T-cell (primary cell): ENCODE data around the gene KANSL3. TPM values are rescaled to one million over a fixed set of nuclear protein-coding genes. Genes with fewer than 3 reads are reported as not detected.
A peak's percentile ranks its signal among the peaks of the same experiment; 100 is the strongest.

ENCODE experiments used
- ATAC-seq, 4 experiments: fragments of 200-7000 bp in 3 of 4; fragments of 150-1000 bp in 1 of 4; cut with Tn5 transposase; replicated peaks in 1 of 4; 1 replicate in 3 of 4; 2 replicates in 1 of 4; pipeline ENCODE4 v1.10.0; 2021; ENCODE audit warnings: moderate library complexity in 3 of 4, mild to moderate bottlenecking in 2 of 4, moderate number of reproducible peaks in 1 of 4
- CTCF ChIA-PET, 2 donors: fragments of 300-600 bp; sonication (Branson Sonifier 250); formaldehyde crosslinking; loops; one replicate each; lab custom pipeline; 2022; ENCODE audit warnings: antibody characterized with exemption in 2 of 2; lab: Charles Lee
- POLR2A ChIA-PET, 2 donors: fragments of 300-600 bp; sonication (Branson Sonifier 250); formaldehyde crosslinking; loops; one replicate each; lab custom pipeline; 2022; ENCODE audit warnings: antibody characterized with exemption in 2 of 2; lab: Charles Lee
- DNase-seq, 35 experiments: peaks; one replicate each; pipeline versions ENCODE4 v3.0.0 to v3.0.0-alpha.2; 2013 to 2023
- H3K27ac ChIP-seq: one replicate; pipeline ENCODE4 v1.5.1; 2013; ENCODE audit warnings: low read length
- H3K27me3 ChIP-seq, 2 experiments: replicated peaks in 1 of 2; 1 replicate in 1 of 2; 2 replicates in 1 of 2; pipeline versions ENCODE4 v1.6.1 to v1.7.0; 2013; ENCODE audit warnings: low read length in 1 of 2, mixed read lengths in 1 of 2; ENCODE audit not compliant: control insufficient read depth in 2 of 2, insufficient read depth in 2 of 2; ENCODE audit errors: extremely low read depth in 1 of 2
- H3K36me3 ChIP-seq, 2 donors: 1 replicate in 1 of 2; 2 replicates in 1 of 2; pipeline versions ENCODE4 v1.6.1 to v1.7.0; 2013; ENCODE audit warnings: low read length in 1 of 2; ENCODE audit not compliant: control insufficient read depth in 2 of 2, insufficient read depth in 1 of 2; ENCODE audit errors: extremely low read depth in 1 of 2
- H3K4me1 ChIP-seq, 2 experiments: 1 replicate in 1 of 2; 2 replicates in 1 of 2; pipeline versions ENCODE4 v1.6.1 to v1.7.0; 2013; ENCODE audit warnings: low read length in 2 of 2, mixed read lengths in 1 of 2; ENCODE audit not compliant: insufficient read depth in 2 of 2, control insufficient read depth in 1 of 2; ENCODE audit errors: extremely low read depth in 1 of 2
- H3K4me3 ChIP-seq, 2 donors: 1 replicate in 1 of 2; 2 replicates in 1 of 2; pipeline versions ENCODE4 v1.5.1 to v1.7.0; 2013; ENCODE audit warnings: mild to moderate bottlenecking in 2 of 2, low read length in 1 of 2, moderate library complexity in 1 of 2; ENCODE audit not compliant: control insufficient read depth in 1 of 2; ENCODE audit errors: extremely low read depth in 1 of 2
- H3K9me3 ChIP-seq: 2 replicates; pipeline ENCODE4 v1.7.0; 2013
- H3K27ac Mint-ChIP-seq, 2 donors: one replicate each; pipeline ENCODE4 v1.8.0; 2020 to 2021; ENCODE audit warnings: mild to moderate bottlenecking in 2 of 2, mixed read lengths in 2 of 2
- H3K27me3 Mint-ChIP-seq, 2 donors: one replicate each; pipeline ENCODE4 v1.8.0; 2021 to 2022; ENCODE audit warnings: mixed read lengths in 2 of 2
- H3K36me3 Mint-ChIP-seq: one replicate; pipeline ENCODE4 v1.8.0; 2021; ENCODE audit warnings: mixed read lengths
- H3K4me1 Mint-ChIP-seq, 3 donors: one replicate each; pipeline ENCODE4 v1.8.0; 2020 to 2022; ENCODE audit warnings: mixed read lengths in 3 of 3, mild to moderate bottlenecking in 1 of 3
- H3K4me3 Mint-ChIP-seq, 3 donors: one replicate each; pipeline ENCODE4 v1.8.0; 2020 to 2022; ENCODE audit warnings: mild to moderate bottlenecking in 3 of 3, mixed read lengths in 3 of 3, moderate library complexity in 3 of 3
- H3K9me3 Mint-ChIP-seq, 3 donors: one replicate each; pipeline ENCODE4 v1.8.0; 2020 to 2022; ENCODE audit warnings: mixed read lengths in 3 of 3
- WGBS: methylation state at CpG from one replicate; pipeline ENCODE4 v1.1.5; 2013; ENCODE audit warnings: missing lambda C conversion rate; ENCODE audit not compliant: insufficient coverage; 5-methylcytosine and 5-hydroxymethylcytosine counted together
- total RNA-seq, 35 experiments: library from RNA in 6 of 35; stranded (reverse) in 6 of 35; fragments of 120-200 nt in 1 of 35; gene quantifications; one replicate each; pipeline versions ENCODE4 v1.2.1 to v1.2.4 and lab custom pipeline; 2013 to 2026

The KANSL3 gene
- total RNA-seq, 5 donors from 2014 or later (not counting 1 experiment from before 2014, with no cell fraction given) = 55.1 to 67.6 (median 60.2) TPM

DNA sequence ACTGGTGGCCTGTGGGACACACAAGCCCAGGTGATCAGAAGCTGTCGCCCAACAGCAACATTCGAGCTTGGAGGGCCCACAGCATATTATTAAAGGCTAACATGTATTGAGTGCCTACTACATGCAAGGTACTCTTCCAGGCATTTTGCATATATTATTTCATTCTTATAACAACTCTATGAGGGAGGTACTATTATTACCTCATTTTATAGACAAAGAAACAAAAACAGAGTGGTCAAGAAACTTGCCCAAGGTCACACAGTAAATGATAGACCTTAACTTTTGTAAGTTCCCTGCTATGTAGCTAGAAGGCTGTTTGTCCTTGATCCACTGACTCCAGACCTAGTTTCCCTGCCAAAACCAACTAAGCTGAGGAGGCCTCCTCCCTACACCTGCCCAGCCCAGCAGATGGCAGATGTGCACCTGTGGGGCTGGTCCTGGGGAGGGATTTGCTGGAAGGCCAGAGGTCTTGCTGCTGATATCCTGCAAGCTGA lies 35.7 kb downstream of the KANSL3 start:
- DNase-seq (peak in 2 of 35 experiments; percentile 8 to 21), ATAC-seq (peak in 1 of 4 experiments; percentile 37)
- no peaks in the 10 kb centered on the region for H3K27me3 ChIP-seq
- no peak overlapping the region for H3K4me3 ChIP-seq
- POLR2A ChIA-PET = no interaction called here
- H3K9me3 Mint-ChIP-seq = no peaks in the 10 kb centered on the region
- H3K4me1 Mint-ChIP-seq = peaks cover 3 to 12% (median 11%) of the 10 kb centered on the region in 3 donors
- no peak overlapping the region for H3K27ac ChIP-seq
- peaks cover 13 to 90% of the 10 kb centered on the region in 2 donors for H3K36me3 ChIP-seq
- H3K9me3 ChIP-seq = no peaks in the 10 kb centered on the region
- H3K4me1 ChIP-seq = no peaks in the 10 kb centered on the region
- WGBS = no CpG with 5 or more reads among the region's 2 CpGs
- peak overlapping the region in 1 of 2 donors; percentile 21 for H3K27ac Mint-ChIP-seq
- no peaks in the 10 kb centered on the region for H3K27me3 Mint-ChIP-seq
- H3K36me3 Mint-ChIP-seq = peaks cover 73% of the 10 kb centered on the region
- no peak overlapping the region for H3K4me3 Mint-ChIP-seq
- CTCF ChIA-PET = no interaction called here

DNA sequence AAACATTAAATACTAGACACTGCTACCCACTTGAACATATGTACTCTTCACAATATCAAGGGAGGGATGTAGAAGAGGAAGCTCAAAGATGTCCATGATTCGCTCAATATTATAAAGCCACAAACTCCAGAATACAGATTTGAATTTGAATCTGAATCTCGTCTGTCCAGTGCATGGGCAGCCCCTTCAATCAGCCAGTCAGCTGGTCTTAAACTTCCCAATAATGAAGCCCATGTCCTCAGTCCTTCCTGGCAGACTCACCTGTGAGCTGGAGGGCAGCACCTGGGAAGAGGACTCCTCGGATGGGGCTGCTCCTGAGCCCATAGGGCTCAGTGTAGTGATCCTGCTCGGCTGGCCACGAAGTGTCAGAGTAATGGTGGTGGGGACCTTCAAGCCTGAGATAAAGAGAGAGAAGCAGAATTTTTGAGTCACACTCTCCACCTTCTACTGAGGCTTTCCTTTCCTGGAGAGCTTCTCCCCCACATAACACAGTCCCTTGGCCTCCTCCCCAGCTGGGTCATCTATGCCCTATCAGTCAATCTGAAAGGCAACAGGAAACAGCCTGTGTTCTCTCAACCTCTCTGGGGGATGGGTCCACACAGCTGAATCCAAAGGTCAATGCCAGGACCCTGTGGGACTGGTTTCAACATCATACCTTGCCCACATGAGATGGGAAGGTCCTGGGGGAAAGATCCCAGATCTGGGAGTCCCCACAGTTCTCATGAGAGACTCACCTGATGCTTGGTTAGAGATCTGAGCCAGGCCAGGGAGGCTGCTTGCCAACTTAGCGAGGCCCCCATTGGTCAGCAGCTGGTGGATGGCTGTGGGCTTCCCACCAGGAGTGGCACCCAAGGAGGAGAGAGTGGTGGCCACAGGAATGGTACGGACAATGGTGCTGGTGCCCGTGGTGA lies 36.5 kb downstream of the KANSL3 start:
- no peaks in the 10 kb centered on the region for H3K27me3 ChIP-seq
- Mint-ChIP-seq H3K9me3 (no peaks in the 10 kb centered on the region), H3K27ac (peak overlapping the region; percentile 46 to 52), H3K4me3 (no peak overlapping the region), H3K4me1 (peaks cover 3 to 12% (median 8%) of the 10 kb centered on the region in 3 donors), H3K27me3 (no peaks in the 10 kb centered on the region), H3K36me3 (peaks cover 69% of the 10 kb centered on the region)
- H3K4me1 ChIP-seq = no peaks in the 10 kb centered on the region
- no peak overlapping the region for H3K4me3 ChIP-seq
- ATAC-seq = no peak
- no peak overlapping the region for H3K27ac ChIP-seq
- peaks cover 12 to 89% of the 10 kb centered on the region in 2 donors for H3K36me3 ChIP-seq
- ChIA-PET CTCF (no interaction called here), POLR2A (no interaction called here)
- no peak for DNase-seq
- no peaks in the 10 kb centered on the region for H3K9me3 ChIP-seq
- WGBS = 95% methylated on average over 5 of the region's 8 CpGs

DNA sequence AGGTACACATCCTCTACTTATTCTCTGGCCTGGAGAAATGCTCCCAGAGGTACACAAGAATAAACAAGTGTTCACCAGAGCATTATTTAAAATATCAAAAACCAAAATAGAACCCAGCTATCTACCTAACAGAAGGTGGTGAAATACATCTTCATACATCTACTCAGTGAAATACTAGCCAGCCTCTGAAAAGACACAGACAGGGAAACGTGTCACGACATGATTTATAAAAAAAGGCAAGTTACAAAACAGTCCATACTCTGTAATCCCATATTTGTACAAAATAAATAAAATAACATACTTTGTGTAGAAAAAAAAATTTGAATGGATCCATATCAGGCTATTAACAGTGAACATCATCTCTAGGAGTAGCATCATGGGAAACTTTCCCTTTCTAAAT lies 38.2 kb downstream of the KANSL3 start:
- Histone ChIP-seq H3K27me3 (no peaks in the 10 kb centered on the region), H3K36me3 (peaks cover 5 to 84% of the 10 kb centered on the region in 2 donors), H3K9me3 (no peaks in the 10 kb centered on the region), H3K27ac (no peak overlapping the region), H3K4me1 (peaks cover 2 to 6% of the 10 kb centered on the region in 2 experiments), H3K4me3 (no peak overlapping the region)
- Mint-ChIP-seq H3K27me3 (no peaks in the 10 kb centered on the region), H3K4me3 (no peak overlapping the region), H3K27ac (peak overlapping the region; percentile 36 to 39), H3K36me3 (peaks cover 59% of the 10 kb centered on the region), H3K4me1 (peaks cover 5 to 21% (median 9%) of the 10 kb centered on the region in 3 donors), H3K9me3 (no peaks in the 10 kb centered on the region)
- ChIA-PET POLR2A (interaction anchor here in 1 of 2 donors (0.7 kb wide), 1 partner anchor 183 kb away, joined by 4 read pairs; no protein-coding TSS in a partner anchor), CTCF (no interaction called here)
- no peak for DNase-seq
- no peak for ATAC-seq
- no CpG with 5 or more reads among the region's 2 CpGs for WGBS

DNA sequence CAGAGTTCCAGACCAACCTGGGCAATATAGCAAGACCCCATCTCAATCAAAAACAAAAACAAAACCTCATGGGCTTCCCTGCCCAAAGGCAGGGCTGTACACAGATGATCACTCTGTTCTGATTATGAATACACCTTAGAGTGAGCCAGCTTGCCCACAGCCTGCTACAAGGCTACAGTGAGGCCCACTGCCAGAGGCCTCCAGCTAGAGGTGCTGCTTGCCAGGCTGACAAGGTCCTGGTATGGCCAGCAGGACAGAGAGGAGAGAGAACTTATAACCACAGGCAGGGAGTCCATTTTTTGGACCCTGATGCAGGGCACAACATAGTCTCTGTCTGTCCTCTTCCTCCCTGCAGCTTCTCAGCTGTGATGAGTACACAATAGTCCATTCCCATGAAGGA lies 41.5 kb downstream of the KANSL3 start:
- ChIA-PET CTCF (no interaction called here), POLR2A (no interaction called here)
- no peaks in the 10 kb centered on the region for H3K27me3 ChIP-seq
- H3K36me3 Mint-ChIP-seq = peaks cover 61% of the 10 kb centered on the region
- no peaks in the 10 kb centered on the region for H3K9me3 ChIP-seq
- H3K4me1 Mint-ChIP-seq = peaks cover 30 to 47% (median 33%) of the 10 kb centered on the region in 3 donors
- no peak overlapping the region for H3K4me3 Mint-ChIP-seq
- ATAC-seq (no peak), DNase-seq (no peak)
- H3K9me3 Mint-ChIP-seq = no peaks in the 10 kb centered on the region
- H3K27ac Mint-ChIP-seq = peak overlapping the region in 1 of 2 donors; percentile 60
- H3K27me3 Mint-ChIP-seq = no peaks in the 10 kb centered on the region
- peaks cover 0 to 76% of the 10 kb centered on the region in 2 donors for H3K36me3 ChIP-seq
- H3K27ac ChIP-seq = no peak overlapping the region
- no peak overlapping the region for H3K4me3 ChIP-seq
- peaks cover 15 to 23% of the 10 kb centered on the region in 2 experiments for H3K4me1 ChIP-seq

- Histone ChIP-seq H3K9me3 (no peaks in the 10 kb centered on the region), H3K4me1 (peaks cover 15 to 23% of the 10 kb centered on the region in 2 experiments), H3K27me3 (no peaks in the 10 kb centered on the region), H3K27ac (peak overlapping the region; percentile 68), H3K36me3 (peaks cover 0 to 57% of the 10 kb centered on the region in 2 donors), H3K4me3 (no peak overlapping the region)
- Mint-ChIP-seq H3K4me1 (peaks cover 31 to 46% (median 37%) of the 10 kb centered on the region in 3 donors), H3K27ac (peak overlapping the region; percentile 90 to 92), H3K36me3 (peaks cover 54% of the 10 kb centered on the region), H3K4me3 (peak overlapping the region in 2 of 3 donors; percentile 33 to 40), H3K27me3 (no peaks in the 10 kb centered on the region), H3K9me3 (no peaks in the 10 kb centered on the region)
- ChIA-PET CTCF (interaction anchor here (0.7 to 1.1 kb wide), 4 partner anchors 40 to 263 kb away, joined by 3 to 5 read pairs (median 4); no protein-coding TSS in a partner anchor), POLR2A (interaction anchor here in 1 of 2 donors (0.7 kb wide), 1 partner anchor 63 kb away, joined by 4 read pairs; no protein-coding TSS in a partner anchor)
- DNase-seq = peak in 16 of 35 experiments; percentile 3 to 50 (median 18)
- WGBS = 0% methylated on average over 1 of the region's 5 CpGs
- peak; percentile 84 to 95 (median 93) for ATAC-seq
Observed at GRCh38 chr2:96594691-96595152, 43.4 kb downstream of the KANSL3 start.

DNA sequence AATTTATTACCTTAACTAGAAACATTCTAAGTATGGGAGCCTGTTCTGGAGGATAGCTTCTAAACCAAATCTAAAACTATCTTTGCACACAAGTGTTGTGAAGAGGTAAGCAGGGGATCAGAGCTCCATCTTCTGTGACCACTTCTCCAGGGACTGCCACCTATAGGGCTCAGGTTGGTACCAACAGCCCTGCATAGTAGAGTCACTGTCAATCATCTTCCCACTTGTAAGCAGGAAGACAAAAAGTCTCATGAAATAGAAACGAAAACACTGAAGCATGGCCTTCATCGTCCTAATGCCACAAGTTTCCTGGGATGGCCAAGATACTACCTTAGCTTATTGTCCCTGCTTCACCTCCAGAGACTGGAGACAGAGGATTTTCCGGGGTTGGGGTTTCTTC lies 43.8 kb downstream of the KANSL3 start:
- DNase-seq = no peak
- Histone ChIP-seq H3K4me1 (peaks cover 15 to 23% of the 10 kb centered on the region in 2 experiments), H3K9me3 (no peaks in the 10 kb centered on the region), H3K4me3 (no peak overlapping the region), H3K27me3 (no peaks in the 10 kb centered on the region), H3K36me3 (peaks cover 0 to 55% of the 10 kb centered on the region in 2 donors), H3K27ac (peak overlapping the region; percentile 68)
- Mint-ChIP-seq H3K27me3 (no peaks in the 10 kb centered on the region), H3K4me3 (peak overlapping the region in 1 of 3 donors; percentile 33), H3K27ac (peak overlapping the region; percentile 90 to 92), H3K9me3 (no peaks in the 10 kb centered on the region), H3K4me1 (peaks cover 31 to 46% (median 37%) of the 10 kb centered on the region in 3 donors), H3K36me3 (peaks cover 56% of the 10 kb centered on the region)
- WGBS = 0% methylated on average over 1 of the region's 3 CpGs
- peak; percentile 31 to 54 (median 48) for ATAC-seq
- ChIA-PET CTCF (interaction anchor here (0.6 to 1.1 kb wide), 5 partner anchors 40 to 264 kb away, joined by 3 to 5 read pairs (median 4); no protein-coding TSS in a partner anchor), POLR2A (interaction anchor here in 1 of 2 donors (0.7 kb wide), 1 partner anchor 63 kb away, joined by 4 read pairs; no protein-coding TSS in a partner anchor)
